ENCODE results near the gene LENG9. TPM values are rescaled to one million over a fixed set of nuclear protein-coding genes. Genes with fewer than 3 reads are reported as not detected.

Gene LENG9
- total and polyA plus RNA-seq, 4 donors, result 1.8 to 13.8 (median 8.2) TPM

GRCh38 chr19:54461613-54462012, 2.0 kb downstream of the LENG9 start:
- peak overlapping the region in 1 of 2 donors; percentile 27 for H3K9ac ChIP-seq (ENCODE audit: insufficient read depth in 1 of 2, low read length in 2 of 2)
- WGBS, 2 donors, result 48 to 57% methylated on average over 3 of the region's 3 CpGs
- no peaks in the 10 kb centered on the region for H3K27me3 ChIP-seq (ENCODE audit: control insufficient read depth in 3 of 3, insufficient read depth in 3 of 3, low read length in 2 of 3)
- peak; percentile 89 to 98 (median 95) for DNase-seq
- H3K9me3 ChIP-seq (ENCODE audit: control insufficient read depth in 4 of 4, insufficient read depth in 3 of 4, low read length in 3 of 4), result no peaks in the 10 kb centered on the region
- no peak overlapping the region for H3K27ac ChIP-seq (ENCODE audit: low read depth in 1 of 2, low read length in 1 of 2)
- peaks cover 12 to 53% (median 29%) of the 10 kb centered on the region in 4 donors for H3K36me3 ChIP-seq (ENCODE audit: control insufficient read depth in 4 of 4, insufficient read depth in 4 of 4, low read length in 4 of 4)
- H3K4me1 ChIP-seq (ENCODE audit: control insufficient read depth in 5 of 5, insufficient read depth in 5 of 5, low read length in 5 of 5), result peaks cover 0 to 50% (median 13%) of the 10 kb centered on the region in 5 donors
- TF ChIP-seq, protein P1, sequence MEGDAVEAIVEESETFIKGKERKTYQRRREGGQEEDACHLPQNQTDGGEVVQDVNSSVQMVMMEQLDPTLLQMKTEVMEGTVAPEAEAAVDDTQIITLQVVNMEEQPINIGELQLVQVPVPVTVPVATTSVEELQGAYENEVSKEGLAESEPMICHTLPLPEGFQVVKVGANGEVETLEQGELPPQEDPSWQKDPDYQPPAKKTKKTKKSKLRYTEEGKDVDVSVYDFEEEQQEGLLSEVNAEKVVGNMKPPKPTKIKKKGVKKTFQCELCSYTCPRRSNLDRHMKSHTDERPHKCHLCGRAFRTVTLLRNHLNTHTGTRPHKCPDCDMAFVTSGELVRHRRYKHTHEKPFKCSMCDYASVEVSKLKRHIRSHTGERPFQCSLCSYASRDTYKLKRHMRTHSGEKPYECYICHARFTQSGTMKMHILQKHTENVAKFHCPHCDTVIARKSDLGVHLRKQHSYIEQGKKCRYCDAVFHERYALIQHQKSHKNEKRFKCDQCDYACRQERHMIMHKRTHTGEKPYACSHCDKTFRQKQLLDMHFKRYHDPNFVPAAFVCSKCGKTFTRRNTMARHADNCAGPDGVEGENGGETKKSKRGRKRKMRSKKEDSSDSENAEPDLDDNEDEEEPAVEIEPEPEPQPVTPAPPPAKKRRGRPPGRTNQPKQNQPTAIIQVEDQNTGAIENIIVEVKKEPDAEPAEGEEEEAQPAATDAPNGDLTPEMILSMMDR (IDR thresholded peaks at IDR 0.05; ENCODE audit: control extremely low read depth, extremely low read depth), result no peak
- no peak overlapping the region for H3K4me3 ChIP-seq
- no peak for ATAC-seq (ENCODE audit: insufficient read depth, low FRiP score)

DNA sequence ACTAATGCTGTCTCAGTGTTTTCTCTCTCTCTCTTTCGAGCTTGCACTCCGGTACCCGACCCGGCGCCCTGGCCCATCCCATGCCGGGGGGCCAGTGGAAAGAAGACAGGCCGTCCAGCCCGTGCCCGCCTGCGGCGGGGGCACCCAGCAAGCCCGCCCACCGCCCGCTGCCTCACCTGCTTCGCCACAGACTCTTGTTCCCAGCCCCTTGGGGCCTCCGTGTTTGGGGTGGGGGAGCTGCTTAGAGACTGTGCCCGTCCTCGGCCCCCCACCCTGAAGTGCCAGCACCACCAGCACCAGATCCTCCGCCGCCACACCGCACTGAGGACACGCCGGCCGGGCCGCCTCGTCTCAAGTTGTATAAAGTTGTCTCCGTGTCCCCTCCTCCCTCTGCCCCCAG, 2.4 kb downstream of the LENG9 start:
- ATAC-seq (ENCODE audit: insufficient read depth, low FRiP score) (no peak), DNase-seq (no peak)
- no peaks in the 10 kb centered on the region for H3K27me3 ChIP-seq (ENCODE audit: control insufficient read depth in 3 of 3, insufficient read depth in 3 of 3, low read length in 2 of 3)
- H3K9me3 ChIP-seq (ENCODE audit: control insufficient read depth in 4 of 4, insufficient read depth in 3 of 4, low read length in 3 of 4), result no peaks in the 10 kb centered on the region
- peaks cover 0 to 50% (median 13%) of the 10 kb centered on the region in 5 donors for H3K4me1 ChIP-seq (ENCODE audit: control insufficient read depth in 5 of 5, insufficient read depth in 5 of 5, low read length in 5 of 5)
- WGBS, 2 donors, result 70 to 78% methylated on average over 26 to 27 of the region's 27 CpGs
- TF ChIP-seq, protein P1 (IDR thresholded peaks at IDR 0.05; ENCODE audit: control extremely low read depth, extremely low read depth), result no peak
- no peak overlapping the region for H3K4me3 ChIP-seq
- H3K9ac ChIP-seq (ENCODE audit: insufficient read depth in 1 of 2, low read length in 2 of 2), result peak overlapping the region in 1 of 2 donors; percentile 27
- H3K27ac ChIP-seq (ENCODE audit: low read depth in 1 of 2, low read length in 1 of 2), result no peak overlapping the region
- H3K36me3 ChIP-seq (ENCODE audit: control insufficient read depth in 4 of 4, insufficient read depth in 4 of 4, low read length in 4 of 4), result peaks cover 15 to 57% (median 31%) of the 10 kb centered on the region in 4 donors

GRCh38 chr19:54460230-54461005, 3.2 kb downstream of the LENG9 start:
- 71 to 81% methylated on average over 26 to 39 of the region's 39 CpGs for WGBS, 2 donors
- peaks cover 16 to 64% (median 35%) of the 10 kb centered on the region in 4 donors for H3K36me3 ChIP-seq (ENCODE audit: control insufficient read depth in 4 of 4, insufficient read depth in 4 of 4, low read length in 4 of 4)
- ATAC-seq (ENCODE audit: insufficient read depth, low FRiP score), result no peak
- H3K27me3 ChIP-seq (ENCODE audit: control insufficient read depth in 3 of 3, insufficient read depth in 3 of 3, low read length in 2 of 3), result no peaks in the 10 kb centered on the region
- TF ChIP-seq, protein P1 (IDR thresholded peaks at IDR 0.05; ENCODE audit: control extremely low read depth, extremely low read depth), result no peak
- no peak overlapping the region for H3K4me3 ChIP-seq
- H3K27ac ChIP-seq (ENCODE audit: low read depth in 1 of 2, low read length in 1 of 2), result peak overlapping the region in 1 of 2 donors; percentile 21
- peak in 1 of 3 donors; percentile 5 for DNase-seq
- peak overlapping the region in 1 of 2 donors; percentile 68 for H3K9ac ChIP-seq (ENCODE audit: insufficient read depth in 1 of 2, low read length in 2 of 2)
- H3K4me1 ChIP-seq (ENCODE audit: control insufficient read depth in 5 of 5, insufficient read depth in 5 of 5, low read length in 5 of 5), result peaks cover 0 to 50% (median 13%) of the 10 kb centered on the region in 5 donors
- H3K9me3 ChIP-seq (ENCODE audit: control insufficient read depth in 4 of 4, insufficient read depth in 3 of 4, low read length in 3 of 4), result no peaks in the 10 kb centered on the region
